ENCODE results near the gene ZNF292.

ZNF292 gene

GRCh38 chr6:87251225-87251624 is 95.9 kb downstream of the ZNF292 start:
- TF ChIP-seq CTCF (IDR thresholded peaks at IDR 0.05; ENCODE audit: low read depth, low read length, missing control alignments): no peak
- in situ Hi-C loops (cut with HindIII; ENCODE audit: low sequenced_read_pairs): no loop called here
- DNase-seq (ENCODE audit: low read depth): no peak
- no peak overlapping the region for H3K4me3 ChIP-seq (ENCODE audit: low read depth, low read length)

GRCh38 chr6:87251725-87252124 is 96.4 kb downstream of the ZNF292 start:
- no peak for DNase-seq (ENCODE audit: low read depth)
- TF ChIP-seq CTCF (IDR thresholded peaks at IDR 0.05; ENCODE audit: low read depth, low read length, missing control alignments): no peak
- in situ Hi-C loops (cut with HindIII; ENCODE audit: low sequenced_read_pairs): no loop called here
- no peak overlapping the region for H3K4me3 ChIP-seq (ENCODE audit: low read depth, low read length)

GRCh38 chr6:87257046-87257445 is 101.7 kb downstream of the ZNF292 start:
- no peak for TF ChIP-seq CTCF (IDR thresholded peaks at IDR 0.05; ENCODE audit: low read depth, low read length, missing control alignments)
- in situ Hi-C loops (cut with HindIII; ENCODE audit: low sequenced_read_pairs): no loop called here
- no peak for DNase-seq (ENCODE audit: low read depth)
- H3K4me3 ChIP-seq (ENCODE audit: low read depth, low read length): no peak overlapping the region

GRCh38 chr6:87257565-87257964 is 102.2 kb downstream of the ZNF292 start:
- DNase-seq (ENCODE audit: low read depth): no peak
- H3K4me3 ChIP-seq (ENCODE audit: low read depth, low read length): no peak overlapping the region
- no peak for TF ChIP-seq CTCF (IDR thresholded peaks at IDR 0.05; ENCODE audit: low read depth, low read length, missing control alignments)
- in situ Hi-C loops (cut with HindIII; ENCODE audit: low sequenced_read_pairs): no loop called here

- TF ChIP-seq CTCF (IDR thresholded peaks at IDR 0.05; ENCODE audit: low read depth, low read length, missing control alignments): no peak
- DNase-seq (ENCODE audit: low read depth): no peak
- in situ Hi-C loops (cut with HindIII; ENCODE audit: low sequenced_read_pairs): no loop called here
- H3K4me3 ChIP-seq (ENCODE audit: low read depth, low read length): no peak overlapping the region
These were observed 102.6 kb downstream of the ZNF292 start for GRCh38 chr6:87257975-87258374.

- no peak for DNase-seq (ENCODE audit: low read depth)
- in situ Hi-C loops (cut with HindIII; ENCODE audit: low sequenced_read_pairs): no loop called here
- no peak overlapping the region for H3K4me3 ChIP-seq (ENCODE audit: low read depth, low read length)
- no peak for TF ChIP-seq CTCF (IDR thresholded peaks at IDR 0.05; ENCODE audit: low read depth, low read length, missing control alignments)
These were observed 104.4 kb downstream of the ZNF292 start for GRCh38 chr6:87259791-87260190.

- no peak for TF ChIP-seq CTCF (IDR thresholded peaks at IDR 0.05; ENCODE audit: low read depth, low read length, missing control alignments)
- no peak overlapping the region for H3K4me3 ChIP-seq (ENCODE audit: low read depth, low read length)
- DNase-seq (ENCODE audit: low read depth): no peak
- in situ Hi-C loops (cut with HindIII; ENCODE audit: low sequenced_read_pairs): no loop called here
These were observed 106.2 kb downstream of the ZNF292 start for GRCh38 chr6:87261534-87261933.

Measured in astrocyte of the cerebellum (primary cell).